IPS-20b (cell line): ENCODE data around the gene EYS.
"Not testable (repeated sequence)": the region's sequence is repeated elsewhere in the genome, so short reads cannot be mapped to it uniquely, and the experiment has no call there.

ENCODE experiments used
- H3K27ac ChIP-seq: one replicate; pipeline ENCODE4 v1.5.1; 2013; ENCODE audit warnings: low read length
- H3K27me3 ChIP-seq: 2 replicates; pipeline ENCODE4 v1.6.1; 2013; ENCODE audit warnings: mild to moderate bottlenecking, low read length, inconsistent platforms; ENCODE audit not compliant: insufficient read depth
- H3K36me3 ChIP-seq: 2 replicates; pipeline ENCODE4 v1.6.1; 2013; ENCODE audit warnings: low read depth, mild to moderate bottlenecking, inconsistent platforms, low read length, moderate library complexity; ENCODE audit not compliant: insufficient read depth
- H3K4me1 ChIP-seq: 2 replicates; pipeline ENCODE4 v1.6.1; 2013; ENCODE audit warnings: mild to moderate bottlenecking, control low read depth, inconsistent platforms, low read length, moderate library complexity; ENCODE audit not compliant: insufficient read depth
- H3K4me3 ChIP-seq: 2 replicates; pipeline ENCODE4 v1.5.1; 2013; ENCODE audit warnings: mild to moderate bottlenecking, low read length, inconsistent platforms
- H3K9ac ChIP-seq: 2 replicates; pipeline ENCODE4 v1.6.1; 2013; ENCODE audit warnings: low read depth, mild to moderate bottlenecking, inconsistent platforms, low read length, moderate library complexity
- H3K9me3 ChIP-seq: 2 replicates; pipeline ENCODE4 v1.6.1; 2013; ENCODE audit warnings: mild to moderate bottlenecking, low read depth, low read length, inconsistent platforms; ENCODE audit not compliant: insufficient read depth

Gene EYS

DNA sequence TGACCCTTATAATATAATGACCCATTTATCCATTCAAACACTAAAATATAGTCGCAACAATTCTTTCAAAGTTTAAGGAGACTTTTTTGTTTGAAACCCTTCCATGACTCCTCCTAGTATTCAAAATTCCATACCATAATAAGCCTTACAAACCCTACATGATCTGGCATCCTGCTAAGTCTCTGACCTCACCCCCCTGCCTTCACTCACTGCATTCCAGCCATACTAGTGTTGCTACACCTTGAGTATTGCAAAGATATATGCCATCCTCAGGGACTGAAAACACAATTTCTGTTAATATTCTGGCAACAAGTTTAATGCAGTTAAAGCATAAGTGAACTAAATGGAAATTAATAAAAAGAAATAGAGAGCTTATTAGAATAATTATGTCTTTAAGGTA is 168.4 kb downstream of the EYS start:
- Histone ChIP-seq H3K9me3 (no peaks in the 10 kb centered on the region), H3K4me1 (peaks cover 7% of the 10 kb centered on the region; the same call in 1 of the 2 replicates), H3K9ac (no peak overlapping the region), H3K27me3 (no peaks in the 10 kb centered on the region), H3K36me3 (no peaks in the 10 kb centered on the region), H3K27ac (no peak overlapping the region), H3K4me3 (no peak overlapping the region)

DNA sequence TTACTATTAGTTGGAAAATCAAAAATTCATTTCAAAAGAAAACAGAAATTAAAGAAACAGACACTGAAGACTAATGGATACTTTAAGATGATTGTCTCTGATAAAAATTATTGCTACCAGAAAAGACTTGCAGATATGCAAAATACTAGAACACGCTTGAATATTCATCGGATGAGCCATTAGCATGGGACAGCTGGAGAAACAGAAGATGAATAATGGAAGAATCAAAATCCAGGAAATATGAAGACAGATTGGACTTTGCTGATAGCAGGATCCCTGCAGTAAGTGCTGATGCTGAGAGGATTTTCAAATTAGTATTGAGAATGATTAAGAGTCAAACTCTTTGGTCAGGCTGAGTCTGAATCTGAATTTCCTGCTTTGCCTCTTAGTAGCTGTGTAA is 169.4 kb downstream of the EYS start:
- no peak overlapping the region for H3K4me3 ChIP-seq
- no peaks in the 10 kb centered on the region for H3K36me3 ChIP-seq
- no peak overlapping the region for H3K27ac ChIP-seq
- H3K9me3 ChIP-seq = no peaks in the 10 kb centered on the region
- no peaks in the 10 kb centered on the region for H3K27me3 ChIP-seq
- no peak overlapping the region for H3K9ac ChIP-seq
- H3K4me1 ChIP-seq = peaks cover 7% of the 10 kb centered on the region; the same call in 1 of the 2 replicates

DNA sequence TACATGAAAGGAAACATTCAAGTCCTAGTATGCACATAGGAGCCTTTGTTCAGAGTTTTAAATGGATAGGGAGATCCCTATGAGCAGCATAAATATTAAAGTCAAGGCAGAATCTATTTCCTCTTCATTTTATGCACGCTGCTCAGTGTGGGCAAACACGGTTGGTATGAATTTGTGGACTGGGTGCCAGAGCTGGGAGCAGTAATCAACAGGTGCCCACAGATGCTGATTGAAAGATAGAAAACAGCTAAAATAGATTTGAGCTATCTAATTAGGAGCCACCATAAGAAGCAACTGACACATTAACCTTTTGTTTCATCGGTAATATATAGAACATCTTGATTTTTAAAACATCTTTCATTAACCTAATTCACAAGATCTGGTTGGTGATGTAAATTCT is 175.5 kb downstream of the EYS start:
- H3K9ac ChIP-seq = no peak overlapping the region
- no peaks in the 10 kb centered on the region for H3K36me3 ChIP-seq
- H3K27me3 ChIP-seq = no peaks in the 10 kb centered on the region
- H3K4me3 ChIP-seq = no peak overlapping the region
- H3K27ac ChIP-seq = no peak overlapping the region
- no peaks in the 10 kb centered on the region for H3K9me3 ChIP-seq
- H3K4me1 ChIP-seq = no peaks in the 10 kb centered on the region

DNA sequence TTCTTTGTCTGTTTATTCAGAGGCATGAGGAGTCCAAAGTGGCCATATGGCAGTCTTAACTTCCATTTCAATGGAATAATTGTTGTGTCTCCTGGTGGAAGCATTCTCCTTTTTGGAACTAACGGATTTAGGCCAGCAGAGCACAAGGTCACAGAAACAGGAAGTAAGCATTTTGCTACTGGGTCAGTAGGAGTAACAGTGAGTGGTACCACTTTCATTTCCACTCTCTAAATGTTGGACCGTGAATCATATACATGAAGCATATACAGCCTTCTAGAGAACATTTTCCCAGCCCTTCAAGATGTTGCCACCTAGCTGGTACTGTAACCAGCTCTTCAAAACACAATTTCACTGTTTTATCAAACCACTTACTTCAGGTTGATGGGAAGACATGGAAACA is 182.8 kb downstream of the EYS start:
- Histone ChIP-seq H3K27ac (no peak overlapping the region), H3K4me1 (no peaks in the 10 kb centered on the region), H3K9me3 (no peaks in the 10 kb centered on the region), H3K27me3 (no peaks in the 10 kb centered on the region), H3K36me3 (no peaks in the 10 kb centered on the region), H3K9ac (no peak overlapping the region), H3K4me3 (no peak overlapping the region)

DNA sequence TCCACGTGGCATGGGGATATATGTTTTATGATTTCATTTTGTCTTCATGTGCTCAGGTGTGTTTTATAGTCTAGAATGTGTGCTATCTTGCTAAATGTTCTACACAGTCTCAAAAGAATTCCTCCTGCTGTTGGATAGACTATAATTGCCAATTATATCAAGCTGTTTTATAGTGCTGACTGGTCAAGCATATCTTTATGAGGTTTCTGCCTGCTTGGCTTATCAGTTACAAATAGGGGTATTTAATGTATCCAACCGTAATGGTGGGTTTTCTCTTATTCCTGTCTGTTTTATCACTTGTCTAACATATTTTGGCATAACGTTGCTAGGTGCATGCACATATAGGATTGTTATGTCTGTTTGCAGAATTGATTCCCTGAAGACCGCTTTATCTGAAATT is 201.3 kb downstream of the EYS start:
- no peaks in the 10 kb centered on the region for H3K27me3 ChIP-seq

DNA sequence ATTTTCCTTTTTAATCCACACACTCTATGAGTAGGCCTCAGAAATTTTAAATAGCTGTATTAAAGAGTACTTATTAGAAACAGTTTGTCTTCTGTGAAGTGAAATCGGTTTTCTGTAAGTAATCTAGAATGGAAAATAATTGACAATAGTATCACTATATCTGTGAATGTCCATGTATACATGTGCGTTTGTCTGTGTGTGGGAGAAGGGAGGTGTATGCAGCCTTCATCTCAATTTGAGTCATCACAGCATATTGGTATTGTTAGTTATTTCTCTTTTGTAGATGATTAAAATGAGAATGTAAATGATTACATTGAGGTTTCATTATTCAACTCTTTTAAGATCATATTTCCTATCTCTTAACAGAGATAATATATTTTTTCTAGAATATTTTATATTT is 206.0 kb downstream of the EYS start:
- no peak overlapping the region for H3K9ac ChIP-seq
- H3K27ac ChIP-seq = no peak overlapping the region
- no peaks in the 10 kb centered on the region for H3K27me3 ChIP-seq
- no peaks in the 10 kb centered on the region for H3K4me1 ChIP-seq
- H3K9me3 ChIP-seq = no peaks in the 10 kb centered on the region
- no peaks in the 10 kb centered on the region for H3K36me3 ChIP-seq
- no peak overlapping the region for H3K4me3 ChIP-seq

More for the DNA sequence above, 201.3 kb downstream of the EYS start:
- H3K9ac ChIP-seq = no peak overlapping the region
- no peaks in the 10 kb centered on the region for H3K4me1 ChIP-seq
- no peak overlapping the region for H3K27ac ChIP-seq
- H3K36me3 ChIP-seq = no peaks in the 10 kb centered on the region
- H3K9me3 ChIP-seq = no peaks in the 10 kb centered on the region
- H3K4me3 ChIP-seq = no peak overlapping the region

DNA sequence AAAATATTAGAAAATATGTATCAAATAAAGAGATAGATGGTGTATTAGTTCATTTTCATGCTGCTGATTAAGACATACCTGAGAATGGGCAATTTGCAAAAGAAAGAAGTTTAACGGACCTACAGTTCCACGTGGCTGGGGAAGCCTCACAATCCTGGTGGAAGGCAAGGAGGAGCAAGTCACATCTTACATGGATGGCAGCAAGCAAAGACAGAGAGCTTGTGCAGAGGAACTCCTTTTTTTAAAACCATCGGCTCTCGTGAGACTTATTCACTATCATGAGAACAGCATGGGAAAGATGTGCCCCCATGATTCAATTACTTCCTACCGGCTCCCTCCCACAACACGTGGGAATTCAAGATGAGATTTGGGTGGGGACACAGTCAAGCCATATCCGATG is 223.4 kb downstream of the EYS start:
- not testable (repeated sequence) for H3K4me3 ChIP-seq, H3K9ac ChIP-seq, H3K9me3 ChIP-seq, H3K27ac ChIP-seq, H3K36me3 ChIP-seq, H3K27me3 ChIP-seq, H3K4me1 ChIP-seq

DNA sequence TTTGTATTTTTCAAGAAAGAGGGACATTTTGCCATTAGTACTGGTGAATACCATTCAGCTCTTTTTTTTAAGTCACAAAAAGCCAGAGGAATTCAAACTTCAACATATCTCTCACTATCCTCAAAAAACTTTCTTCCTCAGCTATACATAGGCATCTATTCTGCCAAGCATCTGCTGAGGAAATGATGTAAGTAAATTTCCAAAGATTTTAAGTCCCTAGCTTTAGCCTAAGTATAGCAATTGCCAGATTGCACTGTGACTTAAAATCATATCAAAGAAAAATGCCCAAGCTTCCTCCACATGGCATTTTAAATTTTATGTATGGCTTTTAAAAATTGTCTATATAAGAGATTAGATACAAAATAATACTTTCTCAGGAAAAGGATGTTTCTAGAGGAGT is 237.4 kb downstream of the EYS start:
- no peak overlapping the region for H3K9ac ChIP-seq
- H3K9me3 ChIP-seq = no peaks in the 10 kb centered on the region
- H3K4me3 ChIP-seq = no peak overlapping the region
- H3K27me3 ChIP-seq = no peaks in the 10 kb centered on the region
- H3K36me3 ChIP-seq = no peaks in the 10 kb centered on the region
- no peaks in the 10 kb centered on the region for H3K4me1 ChIP-seq
- no peak overlapping the region for H3K27ac ChIP-seq

DNA sequence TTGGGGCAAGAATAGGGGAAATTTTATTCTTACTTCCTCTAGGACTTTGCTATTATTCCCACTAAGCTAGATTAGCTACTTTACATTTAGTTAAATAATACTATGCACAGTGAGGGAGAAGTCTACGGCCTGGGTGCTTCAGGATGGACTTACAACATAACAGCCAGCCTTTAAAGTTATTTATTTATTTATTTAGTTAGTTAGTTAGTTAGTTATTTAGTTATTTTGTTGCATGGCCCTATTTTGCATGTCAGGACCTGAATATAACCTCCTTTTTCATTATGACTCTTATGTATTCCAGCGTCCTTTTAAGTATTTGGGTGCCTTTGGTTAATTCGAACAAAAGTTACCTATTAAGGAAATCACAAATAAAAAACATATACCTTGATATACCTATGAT is 238.7 kb downstream of the EYS start:
- Histone ChIP-seq H3K27ac (no peak overlapping the region), H3K4me1 (no peaks in the 10 kb centered on the region), H3K4me3 (no peak overlapping the region), H3K36me3 (no peaks in the 10 kb centered on the region), H3K27me3 (no peaks in the 10 kb centered on the region), H3K9me3 (no peaks in the 10 kb centered on the region), H3K9ac (no peak overlapping the region)

DNA sequence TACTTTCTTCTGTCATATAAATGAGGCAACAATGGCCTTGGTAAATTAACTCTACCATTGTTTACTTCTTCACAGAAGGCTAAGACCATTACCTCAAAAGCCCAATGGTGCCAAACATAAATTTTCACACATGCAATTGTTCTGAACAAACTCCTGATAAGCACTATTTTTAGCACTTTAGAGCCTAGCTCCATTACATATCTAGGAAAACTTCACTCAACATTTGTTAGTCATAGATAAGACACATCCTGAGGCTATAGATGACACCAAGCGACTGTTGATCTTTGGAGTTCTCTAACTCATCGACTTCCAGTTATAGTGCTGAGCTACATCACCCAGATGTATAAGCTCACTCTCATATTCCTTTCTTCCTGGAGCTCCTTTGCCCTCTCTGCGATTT is 245.9 kb downstream of the EYS start:
- H3K4me3 ChIP-seq = no peak overlapping the region
- H3K4me1 ChIP-seq = no peaks in the 10 kb centered on the region
- H3K9me3 ChIP-seq = no peaks in the 10 kb centered on the region

DNA sequence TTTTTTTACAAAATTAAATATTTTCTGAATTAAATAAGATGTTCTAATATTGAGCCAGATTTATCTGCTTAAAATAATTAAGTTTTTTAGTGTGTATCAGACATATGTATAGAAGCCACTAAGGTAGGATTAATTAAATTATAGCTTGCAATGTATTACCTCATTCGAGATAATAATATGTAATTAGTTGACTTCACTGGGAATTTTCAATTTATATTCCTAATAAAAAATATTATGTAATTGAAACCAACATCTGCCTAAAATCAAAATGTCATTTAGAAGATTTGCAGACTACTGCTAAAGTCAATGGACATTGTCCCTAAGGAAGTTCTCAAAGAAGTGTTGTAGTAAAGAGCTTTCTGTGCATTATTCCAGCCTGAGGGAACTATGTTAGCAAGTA is 254.7 kb downstream of the EYS start:
- H3K27me3 ChIP-seq = no peaks in the 10 kb centered on the region
- H3K27ac ChIP-seq = no peak overlapping the region
- no peak overlapping the region for H3K9ac ChIP-seq

More for the DNA sequence above, 245.9 kb downstream of the EYS start:
- no peak overlapping the region for H3K9ac ChIP-seq
- H3K27me3 ChIP-seq = no peaks in the 10 kb centered on the region
- H3K27ac ChIP-seq = no peak overlapping the region
- H3K36me3 ChIP-seq = no peaks in the 10 kb centered on the region

DNA sequence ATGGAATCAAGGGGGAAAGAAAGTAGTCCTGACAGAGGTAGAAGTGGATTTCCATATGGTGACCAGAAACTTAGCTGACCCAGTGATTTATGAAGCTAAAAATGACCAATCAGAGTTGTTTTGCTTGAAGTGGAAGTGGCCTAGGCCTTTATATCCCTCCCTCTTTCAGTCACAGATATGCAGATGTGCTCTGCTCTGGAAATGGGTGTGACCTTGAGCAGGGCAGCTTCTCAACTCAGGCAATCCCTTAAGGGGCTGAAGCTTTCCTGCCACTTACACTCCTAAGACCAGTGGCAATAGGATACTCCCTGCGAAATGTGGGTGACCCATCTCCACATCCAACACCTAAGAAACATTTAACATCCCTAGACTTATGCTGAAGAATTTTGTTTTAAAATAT is 256.6 kb downstream of the EYS start:
- no peak overlapping the region for H3K9ac ChIP-seq
- H3K36me3 ChIP-seq = no peaks in the 10 kb centered on the region
- H3K27ac ChIP-seq = no peak overlapping the region
- H3K4me1 ChIP-seq = peaks cover 10% of the 10 kb centered on the region; the same call in 1 of the 2 replicates
- H3K9me3 ChIP-seq = peaks cover 8% of the 10 kb centered on the region; the same call in 1 of the 2 replicates
- no peak overlapping the region for H3K4me3 ChIP-seq
- H3K27me3 ChIP-seq = no peaks in the 10 kb centered on the region

More for the DNA sequence above, 254.7 kb downstream of the EYS start:
- Histone ChIP-seq H3K36me3 (no peaks in the 10 kb centered on the region), H3K4me3 (no peak overlapping the region), H3K9me3 (peaks cover 8% of the 10 kb centered on the region; the same call in 1 of the 2 replicates), H3K4me1 (peaks cover 10% of the 10 kb centered on the region; the same call in 1 of the 2 replicates)

DNA sequence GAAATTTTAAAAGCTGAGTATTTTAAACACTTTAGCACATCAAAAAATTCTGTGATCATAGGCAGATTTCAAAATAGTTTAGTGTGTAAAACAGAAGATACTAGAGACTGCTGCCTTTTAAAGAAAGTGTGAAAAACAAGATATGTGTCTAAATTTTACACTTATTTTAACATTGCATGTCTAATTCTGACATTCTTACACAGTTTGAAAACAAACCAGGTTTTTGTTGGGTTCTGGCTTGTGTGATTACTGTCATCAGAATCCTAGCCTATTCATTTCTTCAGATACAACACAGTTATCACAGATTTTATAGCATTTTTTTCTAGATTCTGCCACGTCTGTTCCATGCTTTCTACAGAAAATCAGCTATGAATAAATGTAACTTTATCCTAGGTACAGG is 257.1 kb downstream of the EYS start:
- H3K27me3 ChIP-seq = no peaks in the 10 kb centered on the region

More for the DNA sequence above, 257.1 kb downstream of the EYS start:
- Histone ChIP-seq H3K9me3 (peaks cover 8% of the 10 kb centered on the region; the same call in 1 of the 2 replicates), H3K36me3 (no peaks in the 10 kb centered on the region), H3K4me3 (no peak overlapping the region), H3K27ac (no peak overlapping the region), H3K4me1 (peaks cover 10% of the 10 kb centered on the region; the same call in 1 of the 2 replicates), H3K9ac (no peak overlapping the region)
